ENCODE measurements around the gene GPR173.

The GPR173 gene

DNA sequence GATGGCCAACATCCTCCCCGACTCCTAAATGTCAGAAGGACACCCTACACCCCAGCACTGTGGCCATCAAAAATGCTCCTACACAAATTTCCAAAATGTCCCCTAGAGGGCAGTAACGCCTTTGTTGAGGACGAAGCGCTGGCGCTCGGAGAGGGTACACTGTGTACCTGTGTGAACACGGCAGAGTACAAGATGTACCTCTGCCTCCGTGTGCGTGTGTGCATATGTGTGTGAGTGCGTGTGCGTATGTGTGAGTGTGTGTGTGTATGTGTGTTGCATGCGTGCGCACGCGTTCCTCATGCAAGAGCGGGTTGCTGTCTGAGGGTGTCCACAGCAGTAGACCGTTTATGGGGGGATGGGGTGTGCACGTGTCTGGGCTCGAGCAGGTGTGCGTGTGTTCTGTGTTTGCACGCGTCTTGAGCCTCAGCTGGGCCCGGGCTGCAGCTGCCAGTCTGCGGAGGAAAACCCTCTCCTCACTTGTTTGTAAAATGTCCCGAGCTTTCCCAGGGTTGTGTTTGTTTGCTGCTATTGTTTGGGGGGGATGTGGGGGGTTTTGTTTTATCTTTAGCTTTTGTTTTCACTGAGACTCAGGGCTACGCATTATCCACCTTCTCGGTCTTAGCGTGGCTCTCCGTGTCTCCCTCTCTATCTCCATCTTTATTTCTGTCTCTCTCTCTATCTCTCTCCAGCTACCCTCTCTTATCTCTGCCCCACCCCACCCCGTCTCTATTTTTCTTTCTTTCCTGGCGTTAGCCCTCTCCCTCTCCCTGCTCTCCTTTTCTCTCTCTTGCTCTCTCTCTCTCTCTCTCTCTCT is 23.2 kb downstream of the GPR173 start:
- DNase-seq (ENCODE audit: low read depth in 2 of 2) = peak in 1 of 2 experiments; percentile 31

DNA sequence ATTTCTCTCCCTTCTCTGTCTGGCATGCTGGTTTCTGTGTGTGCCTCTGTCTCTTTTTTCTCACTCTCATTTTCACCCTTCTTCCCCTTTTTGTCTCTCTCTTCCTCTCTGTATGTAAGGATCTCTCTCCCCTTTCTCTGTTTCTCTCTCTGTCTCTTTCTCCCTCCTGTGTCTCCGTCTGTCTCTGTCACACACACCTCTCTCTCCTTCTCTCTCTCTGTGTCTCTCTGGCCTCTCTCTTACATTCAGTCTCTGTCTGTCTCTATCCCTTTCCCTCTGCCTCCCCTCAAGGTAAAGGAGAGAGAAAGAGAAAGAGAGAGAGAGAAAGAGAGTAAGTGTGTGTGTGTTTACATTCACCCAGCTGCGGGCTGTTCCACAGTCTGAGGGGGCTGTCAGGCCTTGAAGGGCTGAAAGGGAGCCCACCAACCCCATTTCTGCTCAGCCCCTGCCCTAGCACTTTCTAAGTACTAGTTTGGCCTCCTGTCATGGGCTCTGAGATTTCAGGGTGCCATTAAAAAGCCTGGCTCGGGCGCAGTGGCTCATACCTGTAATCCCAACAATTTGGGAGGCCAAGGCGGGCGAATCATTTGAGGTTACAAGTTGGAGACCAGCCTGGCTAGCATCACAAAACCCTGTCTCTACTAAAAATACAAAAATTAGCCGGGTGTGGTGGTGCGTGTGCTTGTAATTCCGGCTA is 24.0 kb downstream of the GPR173 start:
- no peak for DNase-seq (ENCODE audit: low read depth in 2 of 2)

DNA sequence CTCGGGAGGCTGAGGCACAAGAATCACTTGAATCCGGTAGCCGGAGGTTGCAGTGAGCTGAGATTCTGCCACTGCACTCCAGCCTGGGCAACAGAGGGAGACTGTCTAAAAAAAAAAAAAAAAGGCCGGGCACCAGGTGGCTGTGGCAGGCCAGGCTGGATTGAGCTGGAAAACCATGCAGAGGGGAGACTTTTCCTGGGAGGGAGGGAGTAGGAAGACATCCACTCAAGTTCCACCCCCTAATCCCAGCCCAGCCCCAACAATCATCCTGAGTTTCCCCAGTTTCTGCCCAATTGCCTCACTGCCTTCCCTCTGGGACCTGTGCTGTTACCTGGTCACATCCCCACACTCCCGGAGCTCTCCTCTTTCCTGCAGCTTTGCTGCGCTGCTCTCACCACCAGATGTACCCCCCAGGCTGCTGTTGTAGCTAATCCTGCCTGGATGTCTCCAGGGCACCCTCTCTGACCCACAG is 24.6 kb downstream of the GPR173 start:
- no peak for DNase-seq (ENCODE audit: low read depth in 2 of 2)

DNA sequence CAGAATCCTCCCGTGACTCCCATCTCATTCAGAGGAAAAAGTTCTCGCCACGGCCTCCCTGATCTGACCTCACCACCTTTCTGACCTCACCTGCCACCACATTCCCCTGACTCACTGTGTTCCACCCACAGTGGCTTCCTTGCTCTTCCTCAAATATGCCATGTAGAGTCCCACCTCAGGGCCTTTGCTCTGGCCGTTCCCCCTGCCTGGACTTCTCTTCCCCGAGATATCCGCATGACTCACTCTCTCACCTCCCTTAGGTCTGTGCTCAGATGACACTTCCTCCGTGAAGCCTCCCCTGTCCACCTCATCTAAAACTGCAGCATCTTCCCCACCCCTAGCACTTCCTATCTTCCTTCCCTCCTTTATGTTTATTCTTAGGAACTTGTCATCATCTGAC is 26.4 kb downstream of the GPR173 start:
- DNase-seq (ENCODE audit: low read depth in 2 of 2) = no peak

DNA sequence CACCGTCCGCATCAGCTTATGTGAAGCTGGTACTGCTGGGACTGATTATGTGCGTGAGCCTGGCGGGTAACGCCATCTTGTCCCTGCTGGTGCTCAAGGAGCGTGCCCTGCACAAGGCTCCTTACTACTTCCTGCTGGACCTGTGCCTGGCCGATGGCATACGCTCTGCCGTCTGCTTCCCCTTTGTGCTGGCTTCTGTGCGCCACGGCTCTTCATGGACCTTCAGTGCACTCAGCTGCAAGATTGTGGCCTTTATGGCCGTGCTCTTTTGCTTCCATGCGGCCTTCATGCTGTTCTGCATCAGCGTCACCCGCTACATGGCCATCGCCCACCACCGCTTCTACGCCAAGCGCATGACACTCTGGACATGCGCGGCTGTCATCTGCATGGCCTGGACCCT is 28.1 kb downstream of the GPR173 start:
- no peak for DNase-seq (ENCODE audit: low read depth in 2 of 2)

DNA sequence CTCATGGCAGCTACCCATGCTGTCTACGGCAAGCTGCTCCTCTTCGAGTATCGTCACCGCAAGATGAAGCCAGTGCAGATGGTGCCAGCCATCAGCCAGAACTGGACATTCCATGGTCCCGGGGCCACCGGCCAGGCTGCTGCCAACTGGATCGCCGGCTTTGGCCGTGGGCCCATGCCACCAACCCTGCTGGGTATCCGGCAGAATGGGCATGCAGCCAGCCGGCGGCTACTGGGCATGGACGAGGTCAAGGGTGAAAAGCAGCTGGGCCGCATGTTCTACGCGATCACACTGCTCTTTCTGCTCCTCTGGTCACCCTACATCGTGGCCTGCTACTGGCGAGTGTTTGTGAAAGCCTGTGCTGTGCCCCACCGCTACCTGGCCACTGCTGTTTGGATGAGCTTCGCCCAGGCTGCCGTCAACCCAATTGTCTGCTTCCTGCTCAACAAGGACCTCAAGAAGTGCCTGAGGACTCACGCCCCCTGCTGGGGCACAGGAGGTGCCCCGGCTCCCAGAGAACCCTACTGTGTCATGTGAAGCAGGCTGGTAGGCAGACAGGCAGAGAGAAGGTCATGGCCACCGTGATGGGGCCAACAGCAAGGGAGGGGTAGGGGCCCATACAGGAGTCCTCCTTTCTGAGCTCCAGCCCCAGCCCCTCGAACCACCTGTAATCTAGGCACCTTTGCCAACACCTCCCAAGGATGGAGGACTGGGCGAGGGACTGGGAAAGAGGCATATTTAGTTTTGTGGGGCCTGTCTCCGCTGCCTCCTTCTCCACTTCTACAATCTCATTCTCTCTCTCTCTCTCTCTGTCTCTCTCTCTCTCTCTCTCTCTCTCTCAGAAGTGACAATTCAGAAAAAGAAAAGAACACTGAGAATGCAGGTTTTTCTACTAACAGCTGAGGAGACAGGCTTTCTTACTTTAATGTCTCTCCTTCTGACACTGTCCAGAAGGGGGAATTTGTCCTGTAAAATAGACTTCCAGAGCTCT is 28.9 kb downstream of the GPR173 start:
- no peak for DNase-seq (ENCODE audit: low read depth in 2 of 2)

DNA sequence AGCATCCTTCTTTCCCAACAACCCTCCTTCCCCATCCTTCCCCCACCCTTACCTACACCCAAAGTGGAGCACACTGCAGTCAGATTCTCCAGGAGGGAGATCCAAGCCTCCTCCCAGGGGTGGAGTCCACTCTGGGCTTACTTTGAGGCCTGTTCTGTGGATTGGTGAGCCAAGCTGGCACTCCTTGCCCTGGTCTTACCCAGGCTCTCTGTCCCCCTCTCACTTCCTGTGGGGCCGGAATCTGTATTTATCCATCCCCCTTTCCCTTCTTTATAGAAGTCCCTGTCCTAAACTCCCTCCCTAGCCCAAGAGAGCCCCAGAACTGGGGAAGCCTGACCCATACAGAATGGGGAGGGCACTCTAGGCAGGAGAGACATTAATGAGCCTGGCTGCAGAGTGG is 30.4 kb downstream of the GPR173 start:
- DNase-seq (ENCODE audit: low read depth in 2 of 2) = no peak

DNA sequence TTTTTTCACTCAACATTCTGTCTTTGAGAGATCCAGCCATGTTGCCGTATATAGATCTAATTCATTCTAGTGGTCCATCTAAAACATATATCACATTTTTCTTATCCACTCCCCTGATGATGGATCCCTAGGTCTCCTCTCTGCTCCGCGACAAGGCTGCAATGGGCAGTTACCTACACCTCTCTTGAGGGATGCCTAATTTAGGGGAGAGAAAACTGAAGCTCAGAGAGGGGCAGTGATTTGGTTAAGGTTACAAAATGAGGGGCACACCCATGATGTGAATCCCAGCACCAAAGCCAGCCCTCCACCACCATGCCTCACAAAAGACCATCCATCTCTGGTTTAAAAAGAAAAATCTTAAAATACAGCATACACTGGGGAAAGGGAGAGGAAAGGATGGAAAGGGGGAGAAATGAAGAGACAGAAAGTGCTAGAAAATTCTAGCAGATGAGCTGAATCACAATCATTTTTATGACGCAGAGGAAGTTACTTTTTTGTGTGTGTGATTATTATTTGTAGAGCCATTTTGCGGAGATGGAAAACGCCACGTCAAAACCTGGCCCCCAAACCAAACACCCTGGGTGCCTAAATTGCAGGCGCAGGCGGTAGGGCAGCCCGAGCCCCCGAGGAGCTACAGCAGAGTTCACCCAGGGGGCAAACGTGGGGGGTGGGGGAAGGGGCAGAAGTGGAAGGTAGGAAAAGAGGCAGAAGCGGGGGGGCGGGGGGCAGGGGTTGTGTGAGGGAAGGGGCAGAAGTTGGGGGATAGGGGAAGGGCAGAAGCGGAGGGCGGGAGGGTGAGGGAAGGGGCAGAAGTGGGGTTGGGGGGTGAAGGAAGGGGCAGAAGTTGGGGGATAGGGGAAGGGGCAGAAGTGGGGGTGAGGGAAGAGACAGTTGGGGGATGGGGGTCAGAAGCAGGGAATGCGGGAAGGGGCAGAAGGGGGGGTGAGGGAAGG is 32.3 kb downstream of the GPR173 start:
- DNase-seq (ENCODE audit: low read depth in 2 of 2) = no peak

DNA sequence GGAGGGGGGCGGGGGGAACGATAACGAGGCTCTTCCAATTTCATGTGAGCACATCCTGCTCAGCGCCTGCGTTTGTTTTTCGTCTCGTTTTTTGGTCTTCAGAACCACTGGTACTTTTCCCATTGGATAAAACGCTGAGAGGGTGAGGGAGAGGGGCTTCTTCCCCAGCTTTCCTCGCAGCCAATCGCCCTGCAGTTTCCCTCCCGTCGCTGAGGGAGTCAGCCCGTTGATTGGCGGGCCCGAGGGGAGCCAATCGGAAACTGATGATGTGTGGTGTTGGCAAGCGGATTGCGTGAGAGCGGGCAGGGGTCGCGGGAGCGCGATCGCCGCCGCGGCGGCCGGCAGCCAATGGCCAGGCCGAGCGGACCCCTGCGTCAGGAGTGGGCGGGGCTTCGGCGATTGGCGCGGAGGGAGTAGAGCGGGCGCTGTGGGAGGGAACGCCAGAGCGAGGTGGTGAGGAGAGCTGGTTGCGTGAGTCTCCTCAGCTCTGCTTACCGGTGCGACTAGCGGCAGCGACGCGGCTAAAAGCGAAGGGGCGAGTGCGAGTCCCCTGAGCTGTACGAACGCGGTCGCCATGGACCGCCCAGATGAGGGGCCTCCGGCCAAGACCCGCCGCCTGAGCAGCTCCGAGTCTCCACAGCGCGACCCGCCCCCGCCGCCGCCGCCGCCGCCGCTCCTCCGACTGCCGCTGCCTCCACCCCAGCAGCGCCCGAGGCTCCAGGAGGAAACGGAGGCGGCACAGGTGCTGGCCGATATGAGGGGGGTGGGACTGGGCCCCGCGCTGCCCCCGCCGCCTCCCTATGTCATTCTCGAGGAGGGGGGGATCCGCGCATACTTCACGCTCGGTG is 33.6 kb downstream of the GPR173 start, which contains the start of gene TSPYL2:
TSPYL2 (plus strand) TSS at position 443 of the 848 bp plus-strand sequence; CDS start at position 575, 132 bp downstream.
- DNase-seq (ENCODE audit: low read depth in 2 of 2) = peak; percentile 83 to 88

DNA sequence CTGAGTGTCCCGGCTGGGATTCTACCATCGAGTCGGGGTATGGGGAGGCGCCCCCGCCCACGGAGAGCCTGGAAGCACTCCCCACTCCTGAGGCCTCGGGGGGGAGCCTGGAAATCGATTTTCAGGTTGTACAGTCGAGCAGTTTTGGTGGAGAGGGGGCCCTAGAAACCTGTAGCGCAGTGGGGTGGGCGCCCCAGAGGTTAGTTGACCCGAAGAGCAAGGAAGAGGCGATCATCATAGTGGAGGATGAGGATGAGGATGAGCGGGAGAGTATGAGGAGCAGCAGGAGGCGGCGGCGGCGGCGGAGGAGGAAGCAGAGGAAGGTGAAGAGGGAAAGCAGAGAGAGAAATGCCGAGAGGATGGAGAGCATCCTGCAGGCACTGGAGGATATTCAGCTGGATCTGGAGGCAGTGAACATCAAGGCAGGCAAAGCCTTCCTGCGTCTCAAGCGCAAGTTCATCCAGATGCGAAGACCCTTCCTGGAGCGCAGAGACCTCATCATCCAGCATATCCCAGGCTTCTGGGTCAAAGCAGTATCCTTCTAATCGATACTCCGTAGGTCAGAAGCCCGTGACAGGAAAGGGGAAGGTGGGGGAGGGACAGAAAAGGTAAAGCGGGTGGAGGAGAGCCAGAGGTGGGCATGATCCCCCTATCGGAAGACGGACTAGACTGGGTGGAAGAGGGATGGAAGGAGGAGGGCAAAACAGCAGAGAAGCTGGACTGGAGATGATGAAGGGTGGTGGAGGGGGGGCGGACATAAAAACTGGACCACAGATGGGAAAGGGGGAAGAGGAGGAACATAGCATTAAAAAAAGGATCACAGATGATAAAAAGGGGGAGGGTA is 34.4 kb downstream of the GPR173 start:
- DNase-seq (ENCODE audit: low read depth in 2 of 2) = peak in 1 of 2 experiments; percentile 28

DNA sequence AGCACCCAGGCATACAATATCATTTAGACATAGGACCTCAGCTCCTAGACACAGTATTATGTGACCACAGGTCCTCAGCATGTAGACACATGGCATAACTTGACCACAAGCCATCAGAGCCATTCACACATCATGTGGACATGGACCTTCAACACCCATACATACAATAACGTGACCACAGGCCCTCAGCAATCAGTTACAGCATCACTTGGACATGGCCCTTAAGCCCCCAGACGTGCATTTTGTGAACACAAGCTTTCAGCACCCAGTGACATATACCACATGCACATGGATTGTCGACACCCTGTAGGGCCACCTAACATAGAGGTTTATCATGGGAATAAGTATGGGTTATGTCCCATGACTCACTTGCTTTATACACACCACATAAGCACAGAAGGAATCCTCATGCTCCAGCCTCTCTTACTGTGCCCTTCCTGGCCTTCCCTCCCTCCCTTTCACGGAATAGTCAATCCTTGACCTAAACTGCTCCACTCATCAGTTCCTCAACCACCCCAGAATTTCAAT is 35.5 kb downstream of the GPR173 start:
- DNase-seq (ENCODE audit: low read depth in 2 of 2) = no peak

DNA sequence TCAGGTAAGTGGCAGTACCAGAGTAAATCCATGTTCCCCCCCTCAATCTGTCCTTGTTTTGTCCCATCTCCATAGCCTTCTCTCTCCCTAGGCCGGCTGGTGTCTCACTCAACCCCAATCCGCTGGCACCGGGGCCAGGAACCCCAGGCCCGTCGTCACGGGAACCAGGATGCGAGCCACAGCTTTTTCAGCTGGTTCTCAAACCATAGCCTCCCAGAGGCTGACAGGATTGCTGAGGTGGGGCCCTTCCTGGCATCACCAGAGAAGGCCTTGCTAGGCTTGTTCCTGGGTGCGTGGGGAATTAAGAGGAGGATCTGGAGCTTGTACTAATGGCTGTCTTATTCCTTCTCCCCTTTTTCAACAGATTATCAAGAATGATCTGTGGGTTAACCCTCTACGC is 36.3 kb downstream of the GPR173 start:
- no peak for DNase-seq (ENCODE audit: low read depth in 2 of 2)

DNA sequence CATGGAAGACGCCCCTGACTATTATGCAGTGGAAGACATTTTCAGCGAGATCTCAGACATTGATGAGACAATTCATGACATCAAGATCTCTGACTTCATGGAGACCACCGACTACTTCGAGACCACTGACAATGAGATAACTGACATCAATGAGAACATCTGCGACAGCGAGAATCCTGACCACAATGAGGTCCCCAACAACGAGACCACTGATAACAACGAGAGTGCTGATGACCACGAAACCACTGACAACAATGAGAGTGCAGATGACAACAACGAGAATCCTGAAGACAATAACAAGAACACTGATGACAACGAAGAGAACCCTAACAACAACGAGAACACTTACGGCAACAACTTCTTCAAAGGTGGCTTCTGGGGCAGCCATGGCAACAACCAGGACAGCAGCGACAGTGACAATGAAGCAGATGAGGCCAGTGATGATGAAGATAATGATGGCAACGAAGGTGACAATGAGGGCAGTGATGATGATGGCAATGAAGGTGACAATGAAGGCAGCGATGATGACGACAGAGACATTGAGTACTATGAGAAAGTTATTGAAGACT is 37.2 kb downstream of the GPR173 start:
- DNase-seq (ENCODE audit: low read depth in 2 of 2) = no peak

DNA sequence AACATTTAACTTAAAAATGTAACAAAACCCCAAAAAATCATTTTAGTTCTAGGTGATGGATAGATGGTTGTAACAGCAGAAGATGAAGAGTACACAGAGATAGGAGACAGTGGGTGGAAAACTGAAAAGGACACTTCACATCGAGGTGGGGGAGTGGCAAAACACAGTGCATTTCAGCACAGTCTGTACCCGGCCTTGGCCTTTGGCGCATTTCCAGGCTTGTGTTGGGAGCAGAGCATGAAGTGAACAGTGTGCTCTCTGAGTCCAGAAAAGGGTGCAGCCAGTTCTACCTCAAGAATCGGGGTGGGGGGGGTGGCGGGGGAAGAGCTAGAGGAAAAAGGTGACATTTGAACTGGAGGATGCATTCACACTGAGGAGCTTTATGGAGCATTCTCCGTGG is 37.9 kb downstream of the GPR173 start:
- DNase-seq (ENCODE audit: low read depth in 2 of 2) = no peak

DNA sequence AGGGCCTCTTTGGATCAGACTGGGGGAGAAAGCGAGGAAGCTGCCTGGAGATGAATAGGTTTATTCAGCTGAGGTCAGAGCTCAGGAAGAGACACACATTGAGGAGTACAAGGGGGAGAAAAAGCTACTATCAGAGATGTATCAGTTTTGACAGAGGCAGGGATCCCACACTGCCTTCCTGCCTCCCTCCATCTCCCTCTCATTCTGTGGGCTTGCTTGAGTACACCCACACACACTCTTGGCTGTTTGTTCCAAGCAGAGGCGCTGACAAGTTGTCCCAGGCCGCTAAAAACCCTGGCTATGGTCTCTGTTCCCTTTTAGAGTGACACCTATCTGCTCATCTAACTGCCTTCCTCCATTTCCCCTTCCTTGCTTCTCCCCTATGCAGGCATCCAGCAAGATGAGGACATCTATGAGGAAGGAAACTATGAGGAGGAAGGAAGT is 38.8 kb downstream of the GPR173 start:
- no peak for DNase-seq (ENCODE audit: low read depth in 2 of 2)

DNA sequence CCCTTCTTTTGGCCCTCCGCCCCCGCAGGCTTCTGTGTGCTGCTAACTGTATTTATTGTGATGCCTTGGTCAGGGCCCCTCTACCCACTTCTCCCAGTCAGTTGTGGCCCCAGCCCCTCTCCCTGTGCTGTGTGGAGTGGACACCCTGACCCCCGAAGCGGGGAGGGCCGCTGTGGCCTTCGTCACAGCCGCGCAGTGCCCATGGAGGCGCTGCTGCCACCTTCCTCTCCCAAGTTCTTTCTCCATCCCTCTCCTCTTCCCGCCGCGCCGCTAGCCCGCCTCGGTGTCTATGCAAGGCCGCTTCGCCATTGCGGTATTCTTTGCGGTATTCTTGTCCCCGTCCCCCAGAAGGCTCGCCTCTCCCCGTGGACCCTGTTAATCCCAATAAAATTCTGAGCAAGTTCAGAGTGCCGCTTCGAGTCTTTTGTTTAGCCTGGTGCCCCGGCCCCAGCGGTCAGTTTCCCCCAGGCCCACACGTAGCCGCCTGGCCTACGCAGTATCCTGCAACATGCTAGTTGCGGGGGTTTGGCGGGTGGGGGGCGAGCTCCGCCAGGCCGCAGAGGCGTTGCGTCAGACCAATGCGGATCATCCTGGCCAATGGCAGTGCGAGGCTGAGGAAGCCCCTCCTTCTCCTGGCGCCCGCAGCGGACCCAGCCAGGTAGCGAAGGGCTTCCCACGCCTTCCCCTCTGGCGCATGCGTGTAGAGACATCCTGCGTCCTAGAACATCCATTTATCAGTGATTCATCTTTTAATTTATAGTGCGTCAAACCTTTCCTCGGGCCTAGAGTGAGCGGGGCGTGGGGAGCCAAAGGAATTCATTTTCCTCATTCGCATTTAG is 39.8 kb downstream of the GPR173 start:
- peak; percentile 53 to 65 for DNase-seq (ENCODE audit: low read depth in 2 of 2)

DNA sequence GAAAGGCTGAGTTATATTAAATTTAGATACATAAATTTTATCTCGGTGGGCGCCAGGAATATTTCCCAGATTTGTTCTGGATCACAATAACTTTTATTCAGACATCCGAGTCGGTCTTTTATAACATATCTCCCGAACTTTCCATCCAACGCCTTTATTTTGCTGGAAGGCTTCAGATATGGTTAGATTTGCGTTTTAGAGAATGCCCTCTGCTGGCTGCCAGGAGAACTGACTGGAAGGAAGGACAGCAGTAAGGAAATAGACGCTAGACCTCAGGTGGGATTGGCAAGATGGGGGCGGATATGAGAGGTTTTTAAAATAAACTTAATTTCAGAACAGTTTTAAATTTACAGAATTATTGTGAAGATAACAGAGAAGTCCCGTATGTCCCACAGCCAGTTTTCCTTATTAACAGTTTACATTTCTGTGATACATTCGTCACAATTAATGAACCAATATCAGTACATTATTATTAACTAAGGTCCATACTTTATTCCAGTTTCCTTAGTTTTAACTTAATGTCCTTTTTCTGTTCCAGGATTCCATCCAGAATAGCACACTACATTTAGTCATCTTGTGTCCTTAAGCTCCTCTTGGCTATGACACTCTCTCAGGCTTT is 40.7 kb downstream of the GPR173 start:
- DNase-seq (ENCODE audit: low read depth in 2 of 2) = no peak

Data from stimulated activated CD4-positive, alpha-beta T cell treated with anti-CD3 and anti-CD28 coated beads, Interleukin-12 subunit alpha, Interleukin-12 subunit beta, amount 100 ng/mL, for 24 hours (primary cell).